K562 treated with DMSO at 1 percent for 48 hours (cell line): ENCODE results near the gene FIGN. TPM values are rescaled to one million over a fixed set of nuclear protein-coding genes. Genes with fewer than 3 reads are reported as not detected.

ENCODE experiments used
- total RNA-seq: library from RNA; unstranded; fragments of 300-600 nt; gene quantifications from 2 replicates; pipeline ENCODE4 v1.2.3, GENCODE V29; 2022; ENCODE audit warnings: low replicate concordance; ENCODE audit errors: extremely low read depth

Gene FIGN, protein sequence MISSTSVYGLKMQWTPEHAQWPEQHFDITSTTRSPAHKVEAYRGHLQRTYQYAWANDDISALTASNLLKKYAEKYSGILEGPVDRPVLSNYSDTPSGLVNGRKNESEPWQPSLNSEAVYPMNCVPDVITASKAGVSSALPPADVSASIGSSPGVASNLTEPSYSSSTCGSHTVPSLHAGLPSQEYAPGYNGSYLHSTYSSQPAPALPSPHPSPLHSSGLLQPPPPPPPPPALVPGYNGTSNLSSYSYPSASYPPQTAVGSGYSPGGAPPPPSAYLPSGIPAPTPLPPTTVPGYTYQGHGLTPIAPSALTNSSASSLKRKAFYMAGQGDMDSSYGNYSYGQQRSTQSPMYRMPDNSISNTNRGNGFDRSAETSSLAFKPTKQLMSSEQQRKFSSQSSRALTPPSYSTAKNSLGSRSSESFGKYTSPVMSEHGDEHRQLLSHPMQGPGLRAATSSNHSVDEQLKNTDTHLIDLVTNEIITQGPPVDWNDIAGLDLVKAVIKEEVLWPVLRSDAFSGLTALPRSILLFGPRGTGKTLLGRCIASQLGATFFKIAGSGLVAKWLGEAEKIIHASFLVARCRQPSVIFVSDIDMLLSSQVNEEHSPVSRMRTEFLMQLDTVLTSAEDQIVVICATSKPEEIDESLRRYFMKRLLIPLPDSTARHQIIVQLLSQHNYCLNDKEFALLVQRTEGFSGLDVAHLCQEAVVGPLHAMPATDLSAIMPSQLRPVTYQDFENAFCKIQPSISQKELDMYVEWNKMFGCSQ
- total RNA-seq: not detected in 2 replicates

DNA sequence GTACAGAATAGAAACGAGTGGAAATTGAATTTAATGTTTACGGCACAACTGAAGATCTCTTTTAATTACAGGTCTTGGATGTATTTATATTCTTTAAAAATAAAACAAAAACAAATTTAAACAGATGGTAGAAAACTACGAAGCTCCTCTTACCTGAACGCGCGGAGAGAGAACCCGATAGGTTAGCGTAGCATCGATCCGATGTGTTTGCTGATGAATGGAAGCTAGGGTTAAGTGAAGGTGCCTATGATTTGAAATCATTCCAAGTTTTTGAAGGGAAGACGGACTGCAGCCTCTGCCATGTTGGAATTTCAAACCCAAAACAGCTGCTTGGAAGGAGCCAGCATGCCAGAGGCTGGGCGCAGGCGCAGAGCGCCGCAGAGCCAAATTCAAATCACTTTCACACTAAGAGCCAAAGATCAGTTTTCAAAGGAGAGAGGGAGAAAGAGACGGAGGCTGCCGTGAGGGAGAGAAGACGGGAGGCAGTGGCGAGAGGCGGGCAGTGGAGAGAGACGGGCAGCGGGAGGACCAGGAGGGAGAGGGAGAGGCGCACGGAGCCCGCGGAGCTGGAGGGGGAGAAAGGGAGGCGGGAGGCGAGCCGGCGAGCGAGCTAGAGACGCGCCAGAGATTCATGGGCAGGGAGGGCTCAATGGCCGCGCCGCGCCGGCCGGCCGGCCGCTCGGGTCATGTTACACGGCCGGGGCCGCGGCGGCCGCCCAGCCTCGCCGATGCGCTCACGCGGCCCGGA lies at the start of gene FIGN:
Gene FIGN (minus strand): TSS at position 324 of the 748 bp plus-strand sequence. CDS start 1,081 bp downstream, outside the sequence.

